Measurements from ENCODE around the gene IL15.
"Not testable (repeated sequence)": the region's sequence is repeated elsewhere in the genome, so short reads cannot be mapped to it uniquely, and the experiment has no call there.

The IL15 gene

GRCh38 chr4:141705048-141705746 lies 68.8 kb downstream of the IL15 start:
- DNase-seq, result peak; percentile 43

GRCh38 chr4:141705747-141706377 lies 69.5 kb downstream of the IL15 start:
- DNase-seq, result peak; percentile 72

GRCh38 chr4:141706445-141706844 lies 70.1 kb downstream of the IL15 start:
- no peak for DNase-seq

GRCh38 chr4:141711211-141711610 lies 74.8 kb downstream of the IL15 start:
- DNase-seq, result no peak

GRCh38 chr4:141713185-141713584 lies 76.8 kb downstream of the IL15 start:
- DNase-seq, result no peak

- DNase-seq, result no peak
These were observed 77.5 kb downstream of the IL15 start for GRCh38 chr4:141713771-141714445.

- no peak for DNase-seq
These were observed 83.2 kb downstream of the IL15 start for GRCh38 chr4:141719585-141719984.

GRCh38 chr4:141721174-141721573 lies 84.8 kb downstream of the IL15 start:
- DNase-seq, result no peak

GRCh38 chr4:141724646-141725045 lies 88.3 kb downstream of the IL15 start:
- no peak for DNase-seq

GRCh38 chr4:141727420-141727819 lies 91.0 kb downstream of the IL15 start:
- no peak for DNase-seq

GRCh38 chr4:141730805-141731204 lies 94.4 kb downstream of the IL15 start:
- no peak for DNase-seq

- DNase-seq, result no peak
These were observed 95.1 kb downstream of the IL15 start for GRCh38 chr4:141731481-141731880.

- DNase-seq, result no peak
These were observed 103.3 kb downstream of the IL15 start for GRCh38 chr4:141739636-141740035.

GRCh38 chr4:141746026-141746425 lies 109.6 kb downstream of the IL15 start:
- no peak for DNase-seq

GRCh38 chr4:141751806-141752205 lies 115.4 kb downstream of the IL15 start:
- not testable (repeated sequence) for DNase-seq

GRCh38 chr4:141757287-141757686 lies 120.9 kb downstream of the IL15 start:
- DNase-seq, result peak; percentile 27

- DNase-seq, result no peak
These were observed 123.5 kb downstream of the IL15 start for GRCh38 chr4:141759796-141760425.

GRCh38 chr4:141761926-141762325 lies 125.5 kb downstream of the IL15 start:
- DNase-seq, result no peak

GRCh38 chr4:141763374-141763773 lies 127.0 kb downstream of the IL15 start:
- DNase-seq, result no peak

- no peak for DNase-seq
These were observed 132.6 kb downstream of the IL15 start for GRCh38 chr4:141768954-141769353.

- no peak for DNase-seq
These were observed 135.8 kb downstream of the IL15 start for GRCh38 chr4:141771889-141772830.

- no peak for DNase-seq
These were observed 136.5 kb downstream of the IL15 start for GRCh38 chr4:141772838-141773237.

GRCh38 chr4:141782205-141782604 lies 145.8 kb downstream of the IL15 start:
- DNase-seq, result no peak
